WTC11 (cell line): ENCODE data around the gene HTR6. TPM values are rescaled to one million over a fixed set of nuclear protein-coding genes. Genes with fewer than 3 reads are reported as not detected.
A peak's percentile ranks its signal among the peaks of the same experiment; 100 is the strongest.

Source experiments
- ATAC-seq: fragments of 200-7000 bp; cut with Tn5 transposase; 2 replicates; pipeline ENCODE4 v1.10.0; 2021; ENCODE audit warnings: mild to moderate bottlenecking, moderate library complexity
- CTCF ChIA-PET: fragments of 300-600 bp; sonication (Branson Sonifier 250); formaldehyde crosslinking; loops from one replicate; lab custom pipeline; 2021; ENCODE audit warnings: antibody characterized with exemption; lab: Charles Lee
- POLR2A ChIA-PET: fragments of 350-600 bp; sonication (Branson Sonifier 250); formaldehyde crosslinking; loops from one replicate; lab custom pipeline; 2021; ENCODE audit warnings: antibody characterized with exemption; lab: Charles Lee
- DNase-seq: peaks from one replicate; pipeline ENCODE4 v3.0.0; 2021; ENCODE audit warnings: low spot score
- H3K27ac Mint-ChIP-seq: 2 replicates; pipeline ENCODE4 v1.8.0; 2021; ENCODE audit warnings: mixed read lengths
- H3K27me3 Mint-ChIP-seq: 2 replicates; pipeline ENCODE4 v1.8.0; 2021; ENCODE audit warnings: low read depth, mild to moderate bottlenecking, moderate library complexity, mixed read lengths
- H3K36me3 Mint-ChIP-seq: 2 replicates; pipeline ENCODE4 v1.8.0; 2021; ENCODE audit warnings: mixed read lengths
- H3K4me1 Mint-ChIP-seq: 2 replicates; pipeline ENCODE4 v1.8.0; 2022; ENCODE audit warnings: mixed read lengths
- H3K4me3 Mint-ChIP-seq: 2 replicates; pipeline ENCODE4 v1.8.0; 2021; ENCODE audit warnings: mild to moderate bottlenecking, moderate library complexity, mixed read lengths
- H3K9me3 Mint-ChIP-seq: 2 replicates; pipeline ENCODE4 v1.8.0; 2021; ENCODE audit warnings: mixed read lengths
- AR ChIP-seq: fragments of 250-450 bp; sonication (Bioruptor Pico); IDR thresholded peaks from 2 replicates; pipeline ENCODE4 v1.9.0; 2021; ENCODE audit warnings: mild to moderate bottlenecking
- CTCF ChIP-seq: fragments of 200-600 bp; IDR thresholded peaks from 2 replicates; pipeline ENCODE4 v1.8.0; 2022; ENCODE audit warnings: antibody characterized with exemption
- ETV6 ChIP-seq: sonication (generic); formaldehyde crosslinking; IDR thresholded peaks from 2 replicates; pipeline ENCODE4 v1.8.1; 2022; ENCODE audit warnings: mild to moderate bottlenecking, missing genetic modification reagents
- HMGA2 ChIP-seq: fragments of 250-450 bp; sonication (Bioruptor Pico); IDR thresholded peaks from 2 replicates; pipeline ENCODE4 v1.4.0; 2021; ENCODE audit warnings: mild to moderate bottlenecking, moderate library complexity
- SMAD4 ChIP-seq: sonication (generic); formaldehyde crosslinking; IDR thresholded peaks from 2 replicates; pipeline ENCODE4 v1.8.0; 2022; ENCODE audit warnings: mild to moderate bottlenecking, missing genetic modification reagents
- SP1 ChIP-seq: sonication (generic); formaldehyde crosslinking; conservative IDR thresholded peaks from 2 replicates; pipeline ENCODE4 v1.8.1; 2022; ENCODE audit warnings: missing genetic modification reagents
- ZNF121 ChIP-seq: sonication (generic); formaldehyde crosslinking; IDR thresholded peaks from 2 replicates; pipeline ENCODE4 v1.8.0; 2023; ENCODE audit warnings: missing genetic modification reagents
- total RNA-seq: library from RNA; stranded (reverse); gene quantifications from 3 replicates; pipeline ENCODE4 v1.2.3, GENCODE V29; 2021
- TF ChIP-seq, protein P1 (sequence below): sonication (generic); formaldehyde crosslinking; IDR thresholded peaks from 2 replicates; pipeline ENCODE4 v1.8.1; 2023; ENCODE audit warnings: mild to moderate bottlenecking, missing genetic modification reagents, borderline replicate concordance
- TF ChIP-seq, protein P2 (sequence below): fragments of 250-450 bp; sonication (Bioruptor Pico); IDR thresholded peaks from 2 replicates; pipeline ENCODE4 v1.9.0; 2021; ENCODE audit warnings: moderate library complexity, mild to moderate bottlenecking, inconsistent platforms, borderline replicate concordance
- TF ChIP-seq, protein P3 (sequence below): sonication (generic); formaldehyde crosslinking; conservative IDR thresholded peaks from 2 replicates; pipeline ENCODE4 v1.8.1; 2022; ENCODE audit warnings: mild to moderate bottlenecking, missing genetic modification reagents

HTR6 gene
- total RNA-seq, 1 experiment from 2014 or later, result 0.90 TPM

DNA sequence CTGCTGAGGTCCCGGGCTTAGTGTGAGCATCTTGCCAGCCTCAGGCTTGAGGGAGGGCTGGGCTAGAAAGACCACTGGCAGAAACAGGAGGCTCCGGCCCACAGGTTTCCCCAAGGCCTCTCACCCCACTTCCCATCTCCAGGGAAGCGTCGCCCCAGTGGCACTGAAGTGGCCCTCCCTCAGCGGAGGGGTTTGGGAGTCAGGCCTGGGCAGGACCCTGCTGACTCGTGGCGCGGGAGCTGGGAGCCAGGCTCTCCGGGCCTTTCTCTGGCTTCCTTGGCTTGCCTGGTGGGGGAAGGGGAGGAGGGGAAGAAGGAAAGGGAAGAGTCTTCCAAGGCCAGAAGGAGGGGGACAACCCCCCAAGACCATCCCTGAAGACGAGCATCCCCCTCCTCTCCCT lies 7.2 kb upstream of the HTR6 start (continued):
- TF ChIP-seq HMGA2 (CRISPR knock-in tag) (no peak), ETV6 (CRISPR knock-in tag) (no peak)
- TF ChIP-seq, protein P1, sequence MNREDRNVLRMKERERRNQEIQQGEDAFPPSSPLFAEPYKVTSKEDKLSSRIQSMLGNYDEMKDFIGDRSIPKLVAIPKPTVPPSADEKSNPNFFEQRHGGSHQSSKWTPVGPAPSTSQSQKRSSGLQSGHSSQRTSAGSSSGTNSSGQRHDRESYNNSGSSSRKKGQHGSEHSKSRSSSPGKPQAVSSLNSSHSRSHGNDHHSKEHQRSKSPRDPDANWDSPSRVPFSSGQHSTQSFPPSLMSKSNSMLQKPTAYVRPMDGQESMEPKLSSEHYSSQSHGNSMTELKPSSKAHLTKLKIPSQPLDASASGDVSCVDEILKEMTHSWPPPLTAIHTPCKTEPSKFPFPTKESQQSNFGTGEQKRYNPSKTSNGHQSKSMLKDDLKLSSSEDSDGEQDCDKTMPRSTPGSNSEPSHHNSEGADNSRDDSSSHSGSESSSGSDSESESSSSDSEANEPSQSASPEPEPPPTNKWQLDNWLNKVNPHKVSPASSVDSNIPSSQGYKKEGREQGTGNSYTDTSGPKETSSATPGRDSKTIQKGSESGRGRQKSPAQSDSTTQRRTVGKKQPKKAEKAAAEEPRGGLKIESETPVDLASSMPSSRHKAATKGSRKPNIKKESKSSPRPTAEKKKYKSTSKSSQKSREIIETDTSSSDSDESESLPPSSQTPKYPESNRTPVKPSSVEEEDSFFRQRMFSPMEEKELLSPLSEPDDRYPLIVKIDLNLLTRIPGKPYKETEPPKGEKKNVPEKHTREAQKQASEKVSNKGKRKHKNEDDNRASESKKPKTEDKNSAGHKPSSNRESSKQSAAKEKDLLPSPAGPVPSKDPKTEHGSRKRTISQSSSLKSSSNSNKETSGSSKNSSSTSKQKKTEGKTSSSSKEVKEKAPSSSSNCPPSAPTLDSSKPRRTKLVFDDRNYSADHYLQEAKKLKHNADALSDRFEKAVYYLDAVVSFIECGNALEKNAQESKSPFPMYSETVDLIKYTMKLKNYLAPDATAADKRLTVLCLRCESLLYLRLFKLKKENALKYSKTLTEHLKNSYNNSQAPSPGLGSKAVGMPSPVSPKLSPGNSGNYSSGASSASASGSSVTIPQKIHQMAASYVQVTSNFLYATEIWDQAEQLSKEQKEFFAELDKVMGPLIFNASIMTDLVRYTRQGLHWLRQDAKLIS (CRISPR knock-in tag), result no peak

- no peak overlapping the region for H3K4me3 Mint-ChIP-seq
- peaks cover 21% of the 10 kb centered on the region for H3K4me1 Mint-ChIP-seq
- H3K27ac Mint-ChIP-seq, result no peak overlapping the region
- ATAC-seq, result no peak
- no peaks in the 10 kb centered on the region for H3K9me3 Mint-ChIP-seq
- ChIA-PET CTCF (interaction anchor here (6.5 kb wide), 1 partner anchor 46 kb away, joined by 208 read pairs; no protein-coding TSS in a partner anchor), POLR2A (interaction anchor here (0.5 kb wide), 1 partner anchor 723 kb away, joined by 3 read pairs; no protein-coding TSS in a partner anchor)
- peaks cover 10% of the 10 kb centered on the region for H3K27me3 Mint-ChIP-seq
- H3K36me3 Mint-ChIP-seq, result no peaks in the 10 kb centered on the region
- TF ChIP-seq, protein P2, sequence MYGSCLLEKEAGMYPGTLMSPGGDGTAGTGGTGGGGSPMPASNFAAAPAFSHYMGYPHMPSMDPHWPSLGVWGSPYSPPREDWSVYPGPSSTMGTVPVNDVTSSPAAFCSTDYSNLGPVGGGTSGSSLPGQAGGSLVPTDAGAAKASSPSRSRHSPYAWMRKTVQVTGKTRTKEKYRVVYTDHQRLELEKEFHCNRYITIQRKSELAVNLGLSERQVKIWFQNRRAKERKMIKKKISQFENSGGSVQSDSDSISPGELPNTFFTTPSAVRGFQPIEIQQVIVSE (CRISPR knock-in tag), result no peak
- TF ChIP-seq SP1 (CRISPR knock-in tag), result no peak
- no peak for TF ChIP-seq AR (CRISPR knock-in tag)
- TF ChIP-seq, protein P3, sequence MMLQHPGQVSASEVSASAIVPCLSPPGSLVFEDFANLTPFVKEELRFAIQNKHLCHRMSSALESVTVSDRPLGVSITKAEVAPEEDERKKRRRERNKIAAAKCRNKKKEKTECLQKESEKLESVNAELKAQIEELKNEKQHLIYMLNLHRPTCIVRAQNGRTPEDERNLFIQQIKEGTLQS (CRISPR knock-in tag), result no peak
- TF ChIP-seq SMAD4 (CRISPR knock-in tag), result no peak
- DNase-seq, result no peak
These were observed 6.5 kb upstream of the HTR6 start for GRCh38 chr1:19658186-19658585.

DNA sequence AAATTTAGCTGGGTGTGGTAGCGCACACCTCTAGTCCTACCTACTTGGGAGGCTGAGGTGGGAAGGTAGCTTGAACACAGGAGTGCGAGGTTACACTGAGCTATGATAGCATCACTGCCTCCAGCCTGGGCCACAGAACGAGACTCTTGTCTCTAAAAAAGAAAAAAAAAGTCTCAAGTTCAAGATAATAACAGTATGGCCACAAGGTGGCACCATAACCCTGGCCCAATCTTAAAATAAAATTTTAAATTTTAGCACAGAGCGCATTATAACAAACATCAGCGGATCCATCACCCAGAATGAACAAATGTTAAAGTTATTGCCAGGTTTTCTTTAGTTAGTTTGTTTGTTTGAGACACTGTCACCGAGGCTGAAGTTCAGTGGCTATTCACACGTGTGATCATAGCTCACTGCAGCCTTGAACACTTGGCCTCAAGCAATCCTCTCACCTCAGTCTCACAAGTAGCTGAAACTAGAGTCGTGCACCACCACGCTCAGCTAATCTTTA lies 2.9 kb upstream of the HTR6 start:
- H3K27ac Mint-ChIP-seq, result no peak overlapping the region
- ATAC-seq, result no peak
- TF ChIP-seq, protein P2 (CRISPR knock-in tag), result no peak
- TF ChIP-seq CTCF, result peak; percentile 66
- peak; percentile 95 for TF ChIP-seq ZNF121 (CRISPR knock-in tag)
- H3K27me3 Mint-ChIP-seq, result peaks cover 38% of the 10 kb centered on the region
- H3K4me3 Mint-ChIP-seq, result no peak overlapping the region
- CTCF ChIA-PET, result interaction anchor here (0.5 to 6.5 kb wide), 46 partner anchors 8 to 400 kb away, joined by 3 to 208 read pairs (median 5); partner anchors contain the start of genes AKR7A3, CAPZB, NBL1 and RNF186
- H3K9me3 Mint-ChIP-seq, result no peaks in the 10 kb centered on the region
- POLR2A ChIA-PET, result interaction anchor here (0.7 to 1.0 kb wide), 2 partner anchors 11 to 43 kb away, joined by 3 to 4 read pairs; no protein-coding TSS in a partner anchor
- DNase-seq, result no peak
- peaks cover 14% of the 10 kb centered on the region for H3K4me1 Mint-ChIP-seq
- no peaks in the 10 kb centered on the region for H3K36me3 Mint-ChIP-seq
